HEK293 (cell line): ENCODE measurements around the gene MKRN2.
"Not testable (repeated sequence)": the region's sequence is repeated elsewhere in the genome, so short reads cannot be mapped to it uniquely, and the experiment has no call there.

Source experiments
- CTCF ChIA-PET: fragments of 350-600 bp; formaldehyde crosslinking; extraction: SDS; loops from one replicate; lab custom pipeline; 2021; ENCODE audit warnings: antibody characterized with exemption; lab: Yijun Ruan, JAX
- POLR2A ChIA-PET: fragments of 300-600 bp; formaldehyde crosslinking; extraction: SDS; loops from one replicate; lab custom pipeline; 2020; ENCODE audit warnings: antibody characterized with exemption, inconsistent platforms; lab: Yijun Ruan, JAX
- H3K27ac ChIP-seq: fragments of 200-500 bp; sonication (Bioruptor generic); 2 replicates; pipeline ENCODE4 v1.5.1; 2014; ENCODE audit warnings: low read depth, low read length, control low read depth, inconsistent platforms; ENCODE audit errors: extremely low read depth
- H3K36me3 ChIP-seq, 2 experiments: fragments of 200-500 bp in 1 of 2; sonication (Bioruptor generic) in 1 of 2; 1 replicate in 1 of 2; 2 replicates in 1 of 2; pipeline ENCODE4 v1.5.1; 2014 to 2017; ENCODE audit warnings: inconsistent platforms in 2 of 2, low read length in 2 of 2; ENCODE audit not compliant: control insufficient read depth in 2 of 2, insufficient read depth in 1 of 2
- H3K4me1 ChIP-seq: fragments of 200-500 bp; sonication (Bioruptor generic); 2 replicates; pipeline ENCODE4 v1.5.1; 2014; ENCODE audit warnings: mild to moderate bottlenecking, low read length, inconsistent platforms; ENCODE audit not compliant: control insufficient read depth, insufficient read depth
- H3K4me3 ChIP-seq: 2 replicates; pipeline ENCODE4 v1.5.1; 2011; ENCODE audit warnings: low read depth, mild to moderate bottlenecking, control low read depth, low read length, moderate library complexity
- H3K9me3 ChIP-seq: fragments of 200-500 bp; sonication (Bioruptor generic); 2 replicates; pipeline ENCODE4 v1.5.1; 2014; ENCODE audit warnings: low read depth, low read length, inconsistent platforms; ENCODE audit not compliant: control insufficient read depth, insufficient read depth
- EGR2 ChIP-seq: fragments of 450-650 bp; formaldehyde crosslinking; IDR thresholded peaks from 2 replicates; pipeline ENCODE4 v1.5.1; 2016; ENCODE audit warnings: low read depth, missing biosample characterization, missing genetic modification characterization
- FEZF1 ChIP-seq: fragments of 450-650 bp; formaldehyde crosslinking; IDR thresholded peaks from 2 replicates; pipeline ENCODE4 v1.5.1; 2016; ENCODE audit warnings: missing biosample characterization, missing genetic modification characterization
- KLF16 ChIP-seq: fragments of 450-650 bp; formaldehyde crosslinking; IDR thresholded peaks from 2 replicates; pipeline ENCODE4 v1.5.1; 2017; ENCODE audit warnings: missing biosample characterization, missing genetic modification characterization
- OVOL3 ChIP-seq: fragments of 450-650 bp; formaldehyde crosslinking; IDR thresholded peaks from 2 replicates; pipeline ENCODE4 v1.5.1; 2016; ENCODE audit warnings: missing biosample characterization, missing genetic modification characterization
- SP7 ChIP-seq: fragments of 450-650 bp; formaldehyde crosslinking; IDR thresholded peaks from 2 replicates; pipeline ENCODE4 v1.5.1; 2016; ENCODE audit warnings: missing biosample characterization, missing genetic modification characterization
- WT1 ChIP-seq: fragments of 450-650 bp; formaldehyde crosslinking; IDR thresholded peaks from 2 replicates; pipeline ENCODE4 v1.5.1; 2016; ENCODE audit warnings: missing biosample characterization, missing genetic modification characterization
- YY2 ChIP-seq: fragments of 450-650 bp; formaldehyde crosslinking; IDR thresholded peaks from 2 replicates; pipeline ENCODE4 v1.5.1; 2016; ENCODE audit warnings: missing biosample characterization, missing genetic modification characterization
- ZNF121 ChIP-seq: fragments of 450-650 bp; formaldehyde crosslinking; IDR thresholded peaks from 2 replicates; pipeline ENCODE4 v1.5.1; 2016; ENCODE audit warnings: missing biosample characterization, missing genetic modification characterization
- ZNF132 ChIP-seq: fragments of 450-650 bp; formaldehyde crosslinking; IDR thresholded peaks from 2 replicates; pipeline ENCODE4 v1.5.1; 2017; ENCODE audit warnings: missing biosample characterization, missing genetic modification characterization, borderline replicate concordance
- ZNF16 ChIP-seq: fragments of 450-650 bp; formaldehyde crosslinking; IDR thresholded peaks from 2 replicates; pipeline ENCODE4 v1.5.1; 2016; ENCODE audit warnings: low read depth, missing biosample characterization, missing genetic modification characterization
- ZNF24 ChIP-seq: fragments of 450-650 bp; formaldehyde crosslinking; IDR thresholded peaks from 2 replicates; pipeline ENCODE4 v1.5.1; 2016; ENCODE audit warnings: missing biosample characterization, missing genetic modification characterization
- ZNF248 ChIP-seq: fragments of 450-650 bp; formaldehyde crosslinking; IDR thresholded peaks from 2 replicates; pipeline ENCODE4 v1.5.1; 2017; ENCODE audit warnings: missing biosample characterization, missing genetic modification characterization
- ZNF302 ChIP-seq: fragments of 450-650 bp; formaldehyde crosslinking; IDR thresholded peaks from 2 replicates; pipeline ENCODE4 v1.5.1; 2016; ENCODE audit warnings: missing biosample characterization, missing genetic modification characterization, low read depth
- ZNF354C ChIP-seq: fragments of 450-650 bp; formaldehyde crosslinking; IDR thresholded peaks from 2 replicates; pipeline ENCODE4 v1.5.1; 2016; ENCODE audit warnings: missing biosample characterization, missing genetic modification characterization, low read depth, borderline replicate concordance
- ZNF366 ChIP-seq: fragments of 450-650 bp; formaldehyde crosslinking; conservative IDR thresholded peaks from 2 replicates; pipeline ENCODE4 v1.5.1; 2016; ENCODE audit warnings: missing biosample characterization, missing genetic modification characterization
- ZNF416 ChIP-seq: fragments of 450-650 bp; formaldehyde crosslinking; IDR thresholded peaks from 2 replicates; pipeline ENCODE4 v1.5.1; 2016; ENCODE audit warnings: missing biosample characterization, missing genetic modification characterization
- ZNF510 ChIP-seq: fragments of 450-650 bp; formaldehyde crosslinking; IDR thresholded peaks from 2 replicates; pipeline ENCODE4 v1.5.1; 2018; ENCODE audit warnings: mild to moderate bottlenecking, missing genetic modification characterization, missing biosample characterization; ENCODE audit not compliant: insufficient replicate concordance
- ZNF544 ChIP-seq: fragments of 450-650 bp; formaldehyde crosslinking; IDR thresholded peaks from 2 replicates; pipeline ENCODE4 v1.5.0; 2017; ENCODE audit warnings: missing biosample characterization, missing genetic modification characterization
- ZNF548 ChIP-seq: fragments of 450-650 bp; formaldehyde crosslinking; IDR thresholded peaks from 2 replicates; pipeline ENCODE4 v1.5.1; 2016; ENCODE audit warnings: missing biosample characterization, missing genetic modification characterization
- ZNF621 ChIP-seq: fragments of 450-650 bp; formaldehyde crosslinking; IDR thresholded peaks from 2 replicates; pipeline ENCODE4 v1.5.1; 2017; ENCODE audit warnings: missing biosample characterization, missing genetic modification characterization
- ZNF792 ChIP-seq: fragments of 450-650 bp; formaldehyde crosslinking; IDR thresholded peaks from 2 replicates; pipeline ENCODE4 v1.5.1; 2016; ENCODE audit warnings: missing biosample characterization, missing genetic modification characterization
- ZNF843 ChIP-seq: fragments of 450-650 bp; formaldehyde crosslinking; IDR thresholded peaks from 2 replicates; pipeline ENCODE4 v1.5.1; 2016; ENCODE audit warnings: missing biosample characterization, missing genetic modification characterization
- TF ChIP-seq, protein P1 (sequence below): fragments of 450-650 bp; formaldehyde crosslinking; IDR thresholded peaks from 2 replicates; pipeline ENCODE4 v1.5.1; 2016; ENCODE audit warnings: missing biosample characterization, missing genetic modification characterization
- TF ChIP-seq, protein P2 (sequence below): fragments of 450-650 bp; formaldehyde crosslinking; IDR thresholded peaks from 2 replicates; pipeline ENCODE4; 2016; ENCODE audit warnings: missing biosample characterization, missing genetic modification characterization
- TF ChIP-seq, protein P3 (sequence below): fragments of 450-650 bp; formaldehyde crosslinking; IDR thresholded peaks from 2 replicates; pipeline ENCODE4 v1.5.1; 2016; ENCODE audit warnings: missing biosample characterization, missing genetic modification characterization
- TF ChIP-seq, protein P4 (sequence below): fragments of 450-650 bp; formaldehyde crosslinking; IDR thresholded peaks from 2 replicates; pipeline ENCODE4 v1.5.1; 2016; ENCODE audit warnings: missing biosample characterization, missing genetic modification characterization
- TF ChIP-seq, protein P5 (sequence below): fragments of 450-650 bp; formaldehyde crosslinking; IDR thresholded peaks from 2 replicates; pipeline ENCODE4 v1.5.1; 2017; ENCODE audit warnings: missing biosample characterization, missing genetic modification characterization

Gene MKRN2

DNA sequence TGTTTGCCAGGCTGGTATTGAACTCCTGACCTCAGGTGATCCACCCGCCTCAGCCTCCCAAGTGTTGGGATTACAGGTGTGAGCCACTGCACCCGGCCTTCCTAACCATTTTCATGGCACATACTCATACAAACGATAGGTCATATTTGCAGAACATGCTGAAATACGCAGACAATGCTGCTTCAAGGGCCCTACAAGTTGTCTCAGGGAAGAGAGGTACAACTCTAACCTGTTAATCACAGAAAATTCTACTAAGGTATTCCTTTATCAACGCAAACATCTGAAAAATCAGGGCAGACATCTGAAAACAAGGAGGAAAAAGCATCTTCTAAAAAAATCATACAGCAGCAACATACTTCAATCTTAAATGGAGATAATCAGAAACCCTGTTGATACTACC, 67.2 kb downstream of the MKRN2 start:
- Histone ChIP-seq H3K4me1 (peaks cover 6% of the 10 kb centered on the region), H3K9me3 (no peaks in the 10 kb centered on the region), H3K36me3 (no peaks in the 10 kb centered on the region; a peak in 1 of 3 replicates), H3K4me3 (no peak overlapping the region), H3K27ac (no peak overlapping the region)
- POLR2A ChIA-PET: no interaction called here
- CTCF ChIA-PET: no interaction called here
- TF ChIP-seq ZNF302 (tag by site-specific recombination) (no peak), ZNF416 (no peak), KLF16 (tag by site-specific recombination) (no peak), ZNF548 (no peak), ZNF248 (tag by site-specific recombination) (no peak), ZNF792 (tag by site-specific recombination) (no peak), FEZF1 (tag by site-specific recombination) (no peak), ZNF354C (tag by site-specific recombination) (no peak), EGR2 (tag by site-specific recombination) (no peak), ZNF24 (no peak), ZNF16 (tag by site-specific recombination) (no peak), YY2 (tag by site-specific recombination) (no peak), ZNF510 (tag by site-specific recombination) (no peak), WT1 (tag by site-specific recombination) (no peak)
- TF ChIP-seq, protein P1, sequence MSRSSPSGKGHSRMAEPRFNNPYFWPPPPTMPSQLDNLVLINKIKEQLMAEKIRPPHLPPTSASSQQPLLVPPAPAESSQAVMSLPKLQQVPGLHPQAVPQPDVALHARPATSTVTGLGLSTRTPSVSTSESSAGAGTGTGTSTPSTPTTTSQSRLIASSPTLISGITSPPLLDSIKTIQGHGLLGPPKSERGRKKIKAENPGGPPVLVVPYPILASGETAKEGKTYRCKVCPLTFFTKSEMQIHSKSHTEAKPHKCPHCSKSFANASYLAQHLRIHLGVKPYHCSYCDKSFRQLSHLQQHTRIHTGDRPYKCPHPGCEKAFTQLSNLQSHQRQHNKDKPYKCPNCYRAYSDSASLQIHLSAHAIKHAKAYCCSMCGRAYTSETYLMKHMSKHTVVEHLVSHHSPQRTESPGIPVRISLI (tag by site-specific recombination): no peak
- TF ChIP-seq, protein P2, sequence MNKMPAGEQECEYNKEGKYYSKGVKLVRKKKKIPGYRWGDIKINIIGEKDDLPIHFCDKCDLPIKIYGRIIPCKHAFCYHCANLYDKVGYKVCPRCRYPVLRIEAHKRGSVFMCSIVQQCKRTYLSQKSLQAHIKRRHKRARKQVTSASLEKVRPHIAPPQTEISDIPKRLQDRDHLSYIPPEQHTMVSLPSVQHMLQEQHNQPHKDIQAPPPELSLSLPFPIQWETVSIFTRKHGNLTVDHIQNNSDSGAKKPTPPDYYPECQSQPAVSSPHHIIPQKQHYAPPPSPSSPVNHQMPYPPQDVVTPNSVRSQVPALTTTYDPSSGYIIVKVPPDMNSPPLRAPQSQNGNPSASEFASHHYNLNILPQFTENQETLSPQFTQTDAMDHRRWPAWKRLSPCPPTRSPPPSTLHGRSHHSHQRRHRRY (tag by site-specific recombination): no peak
- TF ChIP-seq, protein P3, sequence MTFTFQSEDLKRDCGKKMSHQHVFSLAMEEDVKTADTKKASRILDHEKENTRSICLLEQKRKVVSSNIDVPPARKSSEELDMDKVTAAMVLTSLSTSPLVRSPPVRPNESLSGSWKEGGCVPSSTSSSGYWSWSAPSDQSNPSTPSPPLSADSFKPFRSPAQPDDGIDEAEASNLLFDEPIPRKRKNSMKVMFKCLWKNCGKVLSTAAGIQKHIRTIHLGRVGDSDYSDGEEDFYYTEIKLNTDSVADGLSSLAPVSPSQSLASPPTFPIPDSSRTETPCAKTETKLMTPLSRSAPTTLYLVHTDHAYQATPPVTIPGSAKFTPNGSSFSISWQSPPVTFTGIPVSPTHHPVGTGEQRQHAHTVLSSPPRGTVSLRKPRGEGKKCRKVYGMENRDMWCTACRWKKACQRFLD: no peak

DNA sequence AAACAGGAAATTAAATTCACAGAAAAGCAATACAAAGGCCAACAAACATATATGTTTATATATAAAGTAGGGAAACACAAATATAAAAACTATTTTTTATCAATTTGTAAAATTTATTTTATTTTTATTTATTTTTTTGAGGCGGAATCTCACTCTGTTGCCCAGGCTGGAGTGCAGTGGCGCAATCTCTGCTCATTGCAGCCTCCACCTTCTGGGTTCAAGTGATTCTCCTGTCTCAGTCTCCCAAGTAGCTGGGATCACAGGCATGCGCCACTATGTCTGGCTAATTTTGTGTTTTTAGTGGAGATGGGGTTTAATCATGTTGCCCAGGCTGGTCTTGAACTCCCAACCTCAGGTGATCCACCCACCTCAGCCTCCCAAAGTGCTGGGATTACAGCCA, 68.1 kb downstream of the MKRN2 start:
- peaks cover 14% of the 10 kb centered on the region for H3K4me1 ChIP-seq
- TF ChIP-seq ZNF121: peak; percentile 75
- H3K9me3 ChIP-seq, H3K27ac ChIP-seq, H3K4me3 ChIP-seq, H3K36me3 ChIP-seq, POLR2A ChIA-PET: not testable (repeated sequence)
- CTCF ChIA-PET: interaction anchor here (0.6 kb wide), 1 partner anchor 60 kb away, joined by 3 read pairs; no protein-coding TSS in a partner anchor

DNA sequence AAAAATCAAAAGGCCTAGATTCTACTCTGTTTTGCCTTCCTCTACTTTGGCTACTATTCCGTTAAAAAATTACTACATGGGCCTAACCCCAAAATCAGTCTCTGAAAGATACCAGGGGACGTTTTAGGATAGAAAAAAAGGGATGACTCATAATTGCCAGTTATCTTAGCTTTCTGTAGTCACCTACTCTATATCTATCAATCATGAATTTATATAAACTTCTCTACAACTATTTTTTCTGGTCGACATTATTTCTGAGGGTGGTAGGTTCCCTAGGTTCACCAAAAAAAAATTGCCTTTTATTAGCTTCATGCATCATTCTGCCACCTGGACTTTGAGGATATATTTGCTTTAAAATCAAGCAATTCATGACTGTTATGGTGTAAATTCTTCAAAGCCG, 70.5 kb downstream of the MKRN2 start:
- H3K27ac ChIP-seq: no peak overlapping the region
- H3K36me3 ChIP-seq: no peaks in the 10 kb centered on the region; a peak in 1 of 3 replicates
- TF ChIP-seq OVOL3 (tag by site-specific recombination): no peak
- no peak for TF ChIP-seq WT1 (tag by site-specific recombination)
- no peak for TF ChIP-seq ZNF132
- TF ChIP-seq, protein P4, sequence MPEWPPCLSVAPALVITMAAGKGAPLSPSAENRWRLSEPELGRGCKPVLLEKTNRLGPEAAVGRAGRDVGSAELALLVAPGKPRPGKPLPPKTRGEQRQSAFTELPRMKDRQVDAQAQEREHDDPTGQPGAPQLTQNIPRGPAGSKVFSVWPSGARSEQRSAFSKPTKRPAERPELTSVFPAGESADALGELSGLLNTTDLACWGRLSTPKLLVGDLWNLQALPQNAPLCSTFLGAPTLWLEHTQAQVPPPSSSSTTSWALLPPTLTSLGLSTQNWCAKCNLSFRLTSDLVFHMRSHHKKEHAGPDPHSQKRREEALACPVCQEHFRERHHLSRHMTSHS (tag by site-specific recombination): no peak
- no peak for TF ChIP-seq ZNF544 (tag by site-specific recombination)
- 0 out of 2 replicates have a peak, but pooled peaks have one; percentile 17 for TF ChIP-seq ZNF366
- TF ChIP-seq, protein P5, sequence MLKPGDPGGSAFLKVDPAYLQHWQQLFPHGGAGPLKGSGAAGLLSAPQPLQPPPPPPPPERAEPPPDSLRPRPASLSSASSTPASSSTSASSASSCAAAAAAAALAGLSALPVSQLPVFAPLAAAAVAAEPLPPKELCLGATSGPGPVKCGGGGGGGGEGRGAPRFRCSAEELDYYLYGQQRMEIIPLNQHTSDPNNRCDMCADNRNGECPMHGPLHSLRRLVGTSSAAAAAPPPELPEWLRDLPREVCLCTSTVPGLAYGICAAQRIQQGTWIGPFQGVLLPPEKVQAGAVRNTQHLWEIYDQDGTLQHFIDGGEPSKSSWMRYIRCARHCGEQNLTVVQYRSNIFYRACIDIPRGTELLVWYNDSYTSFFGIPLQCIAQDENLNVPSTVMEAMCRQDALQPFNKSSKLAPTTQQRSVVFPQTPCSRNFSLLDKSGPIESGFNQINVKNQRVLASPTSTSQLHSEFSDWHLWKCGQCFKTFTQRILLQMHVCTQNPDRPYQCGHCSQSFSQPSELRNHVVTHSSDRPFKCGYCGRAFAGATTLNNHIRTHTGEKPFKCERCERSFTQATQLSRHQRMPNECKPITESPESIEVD: peak; percentile 59; the same call in 1 of the 2 replicates
- peak; percentile 62 for TF ChIP-seq SP7
- no peak for TF ChIP-seq ZNF621 (tag by site-specific recombination)
- TF ChIP-seq ZNF843: no peak
- CTCF ChIA-PET: interaction anchor here (1.2 kb wide), 1 partner anchor 17 kb away, joined by 3 read pairs; no protein-coding TSS in a partner anchor
- no peaks in the 10 kb centered on the region for H3K9me3 ChIP-seq
- POLR2A ChIA-PET: no interaction called here
- H3K4me1 ChIP-seq: peaks cover 17% of the 10 kb centered on the region
- no peak overlapping the region for H3K4me3 ChIP-seq
